Activated naive CD8-positive, alpha-beta T cell treated with anti-CD3 and anti-CD28 coated beads, Interleukin-2, amount 50 U/mL, for 16 hours (primary cell): ENCODE data around the gene IL1RAPL1.

Experiments used
- DNase-seq: peaks from one replicate; pipeline ENCODE4 v3.0.0-alpha.2; 2020; ENCODE audit warnings: low read depth, low spot score

The IL1RAPL1 gene

DNA sequence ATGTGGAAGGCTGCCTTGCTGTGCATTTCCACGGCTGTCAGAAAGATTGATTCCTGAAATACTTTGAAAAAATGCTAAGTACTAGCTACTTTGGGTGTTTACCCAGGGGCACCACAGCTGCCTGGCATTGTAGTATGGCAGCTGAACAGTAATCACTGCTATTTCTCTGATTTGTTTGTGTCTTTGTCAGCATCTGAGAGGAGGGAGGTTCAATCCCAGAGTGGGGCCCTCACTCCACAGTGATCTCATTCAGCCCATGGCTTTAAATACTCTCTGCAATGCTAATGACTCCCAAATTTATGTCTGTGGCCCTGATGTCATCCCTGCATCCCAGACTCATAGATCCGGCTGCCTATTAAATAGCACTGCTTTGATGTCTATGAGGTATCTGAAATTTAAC is 1052.9 kb downstream of the IL1RAPL1 start:
- no peak for DNase-seq

DNA sequence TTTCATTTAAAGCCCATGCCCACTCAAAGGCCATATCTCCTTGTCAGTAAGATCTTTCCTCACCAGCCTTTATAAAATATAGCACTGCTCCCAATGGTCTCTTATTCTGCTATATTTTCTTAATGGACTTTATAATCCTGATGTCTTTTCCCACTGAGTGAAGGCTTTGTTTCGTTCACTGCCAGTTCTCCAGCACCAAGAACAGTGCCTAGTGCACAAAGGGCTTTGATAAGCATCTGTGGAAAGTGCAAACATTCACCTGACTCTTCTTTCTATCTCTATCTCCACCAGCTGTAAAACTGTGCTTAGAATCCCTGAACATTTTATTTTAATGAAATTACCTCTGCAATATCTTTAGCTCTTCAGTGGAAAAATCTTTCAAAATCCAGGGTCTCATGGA is 1054.2 kb downstream of the IL1RAPL1 start:
- no peak for DNase-seq

DNA sequence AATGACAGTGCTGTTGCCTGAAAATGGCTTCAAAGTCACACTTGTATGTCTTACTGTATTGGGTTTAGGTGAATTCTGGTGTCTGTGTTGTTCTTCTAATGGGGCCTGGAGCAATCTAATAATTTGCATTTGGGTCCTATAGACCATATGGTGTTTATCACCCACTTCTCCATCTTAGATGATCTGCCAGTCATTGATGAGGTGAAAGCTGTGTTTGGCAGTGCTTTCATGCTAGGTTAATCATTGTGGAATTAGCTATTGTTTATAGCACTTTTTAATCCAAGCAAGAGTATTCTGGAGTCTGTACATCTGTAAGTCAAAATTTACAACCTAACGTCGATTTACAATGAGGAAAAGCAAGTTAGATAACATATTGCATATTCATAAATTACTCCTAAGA is 1055.9 kb downstream of the IL1RAPL1 start:
- no peak for DNase-seq

DNA sequence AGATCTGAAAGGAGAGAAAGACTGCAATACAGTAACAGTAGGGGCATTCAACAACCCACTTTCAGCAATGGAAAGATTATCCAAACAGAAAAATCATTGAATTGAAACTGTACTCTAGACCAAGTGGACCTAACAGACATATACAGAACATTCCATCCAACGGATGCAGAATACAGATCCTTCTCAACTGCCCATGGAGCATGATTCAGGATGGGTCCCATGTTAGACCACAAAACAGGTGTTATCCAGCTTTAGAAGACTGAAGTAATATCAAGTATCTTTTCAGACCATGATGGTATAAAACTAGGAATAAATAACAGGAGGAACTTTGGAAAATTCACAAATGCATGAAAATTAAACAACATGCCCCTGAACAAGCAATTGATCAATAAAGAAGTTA is 1060.9 kb downstream of the IL1RAPL1 start:
- DNase-seq, result no peak

DNA sequence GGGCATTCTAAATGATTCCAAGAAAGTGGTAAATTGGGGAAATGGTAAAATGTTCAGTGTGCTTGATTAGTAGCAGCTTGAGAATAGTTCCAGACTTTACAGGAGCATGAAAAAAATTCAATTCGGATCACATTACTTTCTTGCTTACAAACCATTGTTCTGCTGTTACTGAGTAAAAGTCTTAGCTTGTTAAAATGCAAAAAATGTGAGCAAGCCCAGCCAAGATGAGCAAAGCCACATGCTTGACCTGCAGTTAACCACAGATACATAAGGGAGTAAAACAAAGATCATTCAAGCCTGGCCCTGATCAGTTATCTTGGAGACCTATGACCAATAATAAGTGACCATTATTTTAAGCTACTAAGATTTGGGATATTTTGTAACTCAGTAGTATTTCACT is 1065.2 kb downstream of the IL1RAPL1 start:
- DNase-seq, result no peak

DNA sequence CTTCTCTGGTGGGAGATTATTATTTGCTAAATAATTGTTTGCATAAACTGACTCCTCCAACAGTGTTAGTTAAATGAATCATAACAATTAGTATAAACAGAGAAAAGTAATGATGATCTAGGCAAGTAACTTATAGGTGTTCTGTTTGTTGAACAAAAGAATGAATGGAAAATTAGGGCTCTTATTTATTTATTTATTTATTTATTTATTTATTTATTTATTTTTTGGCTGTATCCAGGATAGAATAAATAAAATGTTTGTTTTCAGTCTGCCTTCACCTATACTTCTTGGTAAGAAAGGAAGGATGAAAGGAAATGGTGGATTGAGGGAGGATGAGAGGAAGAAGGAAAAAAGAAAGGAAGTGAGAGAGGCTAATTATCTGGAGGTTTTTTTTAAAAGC is 1066.5 kb downstream of the IL1RAPL1 start:
- DNase-seq, result no peak

DNA sequence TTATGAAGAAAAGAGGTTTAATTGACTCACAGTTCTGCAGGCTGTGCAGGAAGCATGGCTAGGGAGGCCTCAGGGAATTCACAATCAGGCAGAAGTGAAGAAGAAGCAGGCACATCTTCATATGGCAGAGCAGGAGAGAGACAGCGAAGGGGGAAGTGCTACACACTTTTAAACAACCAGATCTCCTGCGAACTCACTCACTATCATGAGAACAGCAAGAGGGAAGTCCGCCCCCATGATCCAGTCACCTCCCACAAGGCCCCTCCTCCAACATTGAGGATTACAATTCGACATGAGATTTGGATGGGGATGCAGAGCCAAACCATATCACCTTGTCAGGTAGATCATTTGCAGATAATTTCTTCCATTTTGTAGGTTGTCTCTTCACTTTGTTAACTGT is 1072.7 kb downstream of the IL1RAPL1 start:
- DNase-seq, result no peak

DNA sequence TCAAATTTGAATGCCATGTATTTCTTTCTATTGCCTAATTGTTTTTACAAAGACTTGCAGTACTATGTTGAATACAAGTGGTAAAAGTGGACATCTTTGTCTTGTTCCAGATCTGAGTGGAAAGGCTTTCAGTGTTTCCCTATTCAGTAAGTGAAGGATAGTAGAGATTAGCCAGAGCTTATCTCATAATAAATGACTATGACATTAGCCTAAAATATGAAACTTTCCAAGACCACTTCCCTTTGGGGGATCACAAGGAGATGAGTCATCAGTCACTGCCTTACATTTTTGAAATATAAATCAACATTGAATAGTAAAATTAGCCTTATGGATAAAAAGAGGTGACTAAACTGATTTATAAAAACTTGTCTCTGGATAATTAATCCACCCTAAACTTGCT is 1074.0 kb downstream of the IL1RAPL1 start:
- DNase-seq, result no peak

DNA sequence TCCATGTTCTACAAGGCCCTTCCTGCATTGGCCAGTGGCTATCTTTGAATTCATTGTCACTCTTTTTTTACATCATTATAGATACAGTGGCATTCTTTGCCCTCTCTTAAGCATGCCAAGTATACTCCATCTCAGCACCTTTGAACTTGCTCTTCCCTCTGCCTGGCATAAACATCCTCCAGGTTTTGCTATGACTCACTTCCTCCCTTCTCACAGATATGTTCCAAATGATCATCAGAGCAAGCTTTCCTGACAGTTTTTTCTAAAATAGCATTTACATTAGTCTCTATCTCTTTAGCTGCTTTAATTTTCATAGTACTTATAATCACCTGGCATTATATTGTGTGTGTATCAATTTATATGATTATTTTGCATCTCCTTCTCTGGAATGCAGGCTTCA is 1074.9 kb downstream of the IL1RAPL1 start:
- DNase-seq, result no peak

DNA sequence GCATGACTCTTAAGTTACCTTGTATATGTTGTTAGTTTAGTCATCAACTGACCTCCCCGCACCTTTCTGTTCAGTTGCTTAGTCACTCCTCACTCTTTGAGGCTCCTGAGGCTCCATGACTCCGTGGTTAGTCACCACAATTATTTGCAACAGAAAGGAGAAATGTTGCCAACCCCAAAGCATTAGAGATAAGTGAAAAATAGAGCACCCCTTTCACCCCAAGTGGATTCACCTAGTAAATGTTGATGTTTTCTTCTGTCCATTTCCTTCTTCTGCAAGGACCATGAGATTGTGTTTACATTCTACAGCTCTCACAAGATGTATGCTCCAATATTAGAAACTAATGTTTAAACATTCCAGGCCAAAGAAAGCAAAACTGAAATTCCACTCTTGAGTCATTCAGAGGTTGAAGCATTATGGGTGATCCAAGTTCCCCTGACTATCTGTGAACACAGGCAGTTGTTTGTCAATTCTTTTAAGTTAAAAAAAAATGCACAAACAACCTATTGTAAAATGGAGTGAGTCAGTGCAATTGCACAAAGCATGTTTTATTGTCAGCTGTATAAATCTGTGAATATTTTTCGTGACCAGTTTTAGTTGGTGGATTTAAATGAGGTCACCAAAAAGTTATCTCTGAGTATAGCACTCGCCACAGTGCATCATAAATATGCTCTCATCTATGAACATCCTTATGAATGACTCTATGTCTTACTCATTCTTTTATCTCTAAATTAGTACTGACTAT is 1075.7 kb downstream of the IL1RAPL1 start:
- DNase-seq, result no peak

DNA sequence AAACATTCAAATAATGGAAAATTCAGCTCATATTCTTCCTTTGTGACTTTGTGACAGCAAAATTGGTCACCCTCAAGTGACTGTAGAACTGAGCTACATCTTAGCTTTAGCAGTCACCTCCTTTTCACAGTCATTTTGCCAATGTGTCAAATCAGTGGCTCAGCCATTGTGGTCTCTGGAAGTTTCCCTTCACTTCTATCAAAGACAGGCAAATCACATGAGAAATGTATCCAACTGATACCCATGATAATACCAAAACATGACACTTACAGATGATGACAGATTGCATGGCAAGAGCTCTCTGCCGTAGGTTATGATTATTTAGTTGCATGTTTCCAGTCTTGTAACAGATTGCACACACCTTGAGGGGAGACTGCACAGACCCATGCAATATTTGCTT is 1078.3 kb downstream of the IL1RAPL1 start:
- DNase-seq, result no peak

DNA sequence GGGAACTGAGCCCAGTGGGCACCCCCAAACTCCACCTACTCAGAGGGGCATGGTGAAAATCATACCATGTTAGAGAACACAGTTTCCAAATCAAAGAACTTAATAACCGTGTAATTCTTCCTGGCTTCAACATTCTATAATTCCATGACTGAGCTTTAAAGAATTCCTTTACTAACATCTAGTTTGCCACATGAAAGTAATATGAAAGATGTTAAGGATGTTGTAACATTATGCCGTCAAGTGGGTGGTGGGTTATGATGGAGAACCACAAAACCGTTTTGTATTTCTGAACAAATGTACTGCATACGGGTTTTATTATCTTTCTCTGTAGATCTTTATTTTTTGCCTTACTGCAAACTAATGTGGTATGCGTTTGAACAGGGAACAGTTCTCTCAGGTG is 1079.1 kb downstream of the IL1RAPL1 start:
- no peak for DNase-seq

DNA sequence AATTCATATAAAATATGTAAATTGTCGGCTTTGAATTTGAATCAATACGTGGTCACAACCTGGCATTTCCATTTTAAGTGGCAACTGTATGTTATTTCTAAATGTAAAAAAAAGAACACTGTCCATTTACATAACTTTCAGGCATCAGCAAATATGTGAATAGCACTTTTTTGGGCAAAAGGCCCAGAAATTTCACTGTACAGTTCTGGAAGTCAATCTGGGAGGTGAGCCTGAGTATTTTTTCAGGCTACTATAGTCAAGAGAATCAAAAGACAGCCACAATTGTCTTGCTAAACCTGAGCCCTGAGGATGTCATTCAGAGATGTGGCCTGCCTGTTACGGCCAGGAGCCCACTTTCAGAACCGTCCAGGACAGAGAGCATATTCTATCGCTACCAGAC is 1084.2 kb downstream of the IL1RAPL1 start:
- no peak for DNase-seq

DNA sequence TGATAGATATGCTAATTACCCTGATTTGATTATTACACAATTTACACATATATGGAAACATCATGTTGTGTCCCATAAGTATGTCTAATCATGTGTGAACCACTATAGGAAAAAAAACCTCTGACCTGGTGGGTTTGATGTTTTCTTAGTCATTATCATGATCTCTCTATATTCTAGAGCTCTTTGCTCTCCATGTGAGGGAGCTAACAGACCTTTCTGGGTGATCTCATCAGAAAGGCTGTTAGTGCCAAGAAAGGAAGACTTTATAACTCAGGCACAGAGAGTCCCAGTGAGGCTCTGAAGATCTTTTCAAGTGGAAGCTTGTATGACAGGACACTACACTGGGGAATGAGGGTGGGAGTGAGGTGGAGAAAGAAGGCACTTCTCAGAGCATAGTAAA is 1100.4 kb downstream of the IL1RAPL1 start:
- DNase-seq, result no peak

DNA sequence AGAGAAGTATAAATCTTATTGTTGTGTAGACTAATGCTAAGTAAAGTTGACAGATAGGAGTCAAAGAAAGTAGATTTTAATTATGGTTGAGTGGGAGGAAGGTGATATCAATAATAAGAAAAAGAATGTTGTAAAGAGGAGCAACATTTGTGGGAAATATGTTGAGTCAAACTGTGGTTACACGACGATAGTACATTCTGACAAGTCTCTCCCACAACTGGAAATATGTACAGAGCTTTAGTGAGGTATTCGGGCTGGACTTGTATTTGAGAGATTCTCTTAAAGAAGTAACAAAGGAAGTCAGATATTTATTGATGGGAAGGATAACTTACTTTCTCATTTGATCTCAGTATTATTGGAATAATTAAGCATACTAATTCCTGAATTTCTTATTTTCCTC is 1102.8 kb downstream of the IL1RAPL1 start:
- no peak for DNase-seq

DNA sequence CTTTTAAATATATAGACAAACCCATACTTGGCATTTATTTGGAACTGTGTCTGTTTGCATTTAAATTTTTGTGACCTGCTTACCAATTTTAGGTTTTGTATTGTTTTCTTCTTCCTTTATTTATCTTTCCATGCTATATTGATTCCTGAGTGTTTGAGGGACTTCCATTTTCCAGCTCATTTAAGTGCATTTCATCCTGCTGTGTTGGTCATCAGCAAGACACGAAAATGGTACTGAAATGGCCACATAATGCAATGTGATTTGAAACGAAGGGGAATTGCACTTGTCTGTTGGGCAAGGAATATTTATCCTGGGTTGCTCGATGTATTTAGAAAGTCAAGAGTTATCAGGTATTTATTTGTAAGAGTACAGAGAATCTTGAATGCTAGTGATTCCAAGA is 1103.8 kb downstream of the IL1RAPL1 start:
- no peak for DNase-seq

DNA sequence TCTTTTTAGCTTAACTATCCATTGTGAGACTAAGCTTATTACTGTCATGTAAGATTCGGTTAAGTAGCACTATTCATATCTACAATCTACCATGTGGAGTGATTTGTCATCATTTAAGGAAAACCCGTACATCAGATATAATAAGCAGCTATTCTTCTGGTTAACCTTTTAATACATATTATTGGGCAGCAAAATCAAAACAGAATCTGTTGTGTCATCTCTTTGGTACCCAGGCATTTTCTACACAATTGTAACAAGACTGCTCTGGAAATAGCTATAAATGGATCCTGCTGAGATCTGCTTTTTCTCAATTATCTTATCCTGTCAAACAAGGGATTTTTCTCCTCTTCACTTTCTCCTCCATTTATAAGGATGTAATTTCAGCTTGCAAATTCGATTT is 1106.7 kb downstream of the IL1RAPL1 start:
- DNase-seq, result no peak

DNA sequence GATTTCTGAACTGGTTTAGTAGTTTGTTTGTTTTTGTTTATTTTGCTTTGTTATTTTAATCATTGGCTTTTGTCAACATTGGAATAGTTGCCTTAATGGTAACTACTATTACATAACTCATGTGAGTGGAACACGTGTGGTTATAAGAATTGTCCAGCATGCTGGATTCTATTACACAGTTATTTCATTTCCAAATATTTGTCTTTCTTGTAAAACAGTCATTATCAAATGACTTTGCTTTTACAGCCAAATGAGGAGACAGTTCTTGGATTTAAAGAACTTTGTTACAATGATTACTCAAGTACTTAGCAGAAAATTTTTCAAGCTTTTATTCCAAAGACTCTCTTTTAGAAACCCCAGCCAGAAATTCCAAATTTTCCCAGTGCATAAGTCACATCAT is 1112.0 kb downstream of the IL1RAPL1 start:
- DNase-seq, result no peak

DNA sequence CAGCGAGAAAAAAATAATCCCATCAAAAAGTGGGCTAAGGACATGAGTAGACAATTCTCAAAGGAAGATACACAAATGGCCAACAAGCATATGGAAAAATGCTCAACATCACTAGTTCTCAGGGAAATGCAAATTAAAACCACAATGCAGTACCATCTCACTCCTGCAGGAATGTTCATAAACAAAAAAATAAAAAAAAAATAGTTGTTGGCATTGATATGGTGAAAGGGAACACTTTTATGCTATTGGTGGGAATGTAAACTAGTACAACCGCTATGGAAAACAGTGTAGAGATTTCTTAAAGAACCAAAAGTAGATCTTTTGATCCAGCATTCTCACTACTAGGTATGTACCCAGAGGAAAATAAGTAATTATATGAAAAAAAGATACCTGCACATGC is 1119.8 kb downstream of the IL1RAPL1 start:
- no peak for DNase-seq

DNA sequence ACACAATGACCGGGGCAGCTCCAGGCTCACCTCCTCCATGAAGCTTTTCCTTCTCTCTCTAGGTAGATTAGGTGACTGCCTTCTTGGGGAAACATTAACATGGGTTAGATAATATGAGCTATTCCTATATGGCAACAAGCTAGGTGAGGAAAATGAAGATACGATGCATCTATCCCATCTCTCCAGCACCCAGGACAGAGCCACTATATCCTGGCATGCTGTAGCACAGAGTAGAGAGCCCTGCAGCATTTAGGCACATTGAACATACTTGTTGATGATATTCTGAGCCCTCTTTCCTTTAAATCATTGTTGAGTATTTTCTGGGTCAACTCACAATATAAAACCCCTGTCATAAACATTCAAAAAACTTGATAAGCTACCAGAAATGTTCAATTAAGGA is 1133.9 kb downstream of the IL1RAPL1 start:
- no peak for DNase-seq

DNA sequence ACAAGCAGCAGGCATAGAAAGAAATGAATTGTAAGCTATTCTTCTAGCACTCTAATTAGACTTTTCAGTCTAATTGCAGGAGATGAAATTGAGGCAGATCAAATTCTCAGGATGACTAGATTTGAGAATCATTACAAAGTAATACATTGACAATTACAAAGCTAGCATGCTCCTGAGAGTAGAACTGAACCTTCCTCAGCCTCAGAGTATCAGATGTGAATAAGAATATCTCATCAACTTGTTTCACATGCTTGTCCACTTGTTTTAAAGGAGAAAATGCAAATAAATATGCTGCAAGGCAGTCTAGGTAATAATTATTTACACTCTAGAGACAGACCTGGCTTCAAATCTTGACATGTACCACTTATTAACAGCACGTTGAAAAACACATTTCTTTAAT is 1137.1 kb downstream of the IL1RAPL1 start:
- no peak for DNase-seq

DNA sequence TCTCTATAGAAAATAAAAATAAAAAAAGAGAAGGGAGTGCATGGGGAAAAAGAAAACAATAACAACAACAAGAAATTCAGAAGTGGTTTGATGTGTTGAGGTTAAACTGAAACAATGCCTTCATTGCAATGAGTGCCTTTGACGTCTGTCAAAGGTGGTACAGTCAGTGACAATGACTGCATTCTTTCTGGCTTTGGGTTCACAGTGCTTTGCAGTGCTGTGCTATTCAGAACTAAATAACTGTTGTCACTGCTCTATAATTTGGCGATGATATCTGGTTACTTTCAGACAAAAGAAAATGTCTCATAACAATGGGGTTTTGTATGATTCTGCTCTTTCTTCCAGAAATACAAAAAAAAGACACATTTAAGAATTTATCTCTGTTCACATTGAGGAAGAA is 1139.6 kb downstream of the IL1RAPL1 start:
- no peak for DNase-seq

DNA sequence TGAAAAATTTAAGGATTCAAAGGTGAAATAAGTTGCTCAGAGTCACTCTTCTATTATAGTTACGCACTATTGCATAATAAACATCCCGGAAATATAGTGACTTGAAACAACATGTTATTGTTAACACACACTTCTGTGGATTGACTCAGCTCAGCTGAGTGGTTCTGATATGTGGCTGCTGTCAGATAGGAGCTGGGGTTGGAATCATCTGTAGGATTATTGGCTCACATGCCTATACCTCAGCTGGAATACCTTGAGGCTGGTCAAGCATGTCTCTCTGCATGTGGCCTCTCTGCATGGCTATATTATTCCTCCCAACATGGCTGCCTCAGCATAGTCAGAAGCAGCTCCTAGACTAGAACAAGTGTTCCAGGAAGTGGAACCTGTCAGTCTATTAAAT is 1141.4 kb downstream of the IL1RAPL1 start:
- no peak for DNase-seq

DNA sequence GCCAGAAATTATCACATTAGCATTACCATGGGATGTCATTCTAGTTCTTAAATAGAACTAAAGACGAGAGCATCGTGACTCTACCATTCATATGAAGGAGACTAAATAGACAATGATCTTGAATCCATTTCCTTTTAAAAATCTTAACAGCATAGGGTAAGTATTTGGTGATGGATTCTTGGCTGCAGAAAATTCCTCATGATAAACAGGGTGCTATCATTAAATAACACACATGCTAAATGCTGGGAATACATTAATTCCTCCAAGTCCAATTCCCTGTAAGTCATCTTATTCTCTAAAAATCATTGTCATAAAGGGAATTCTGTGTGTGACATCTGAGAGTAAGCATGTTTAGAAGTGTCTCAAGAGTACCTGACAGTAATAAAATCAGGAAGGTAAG is 1157.7 kb downstream of the IL1RAPL1 start:
- DNase-seq, result no peak
